Measurements from ENCODE around the gene NDUFAF2. TPM values are rescaled to one million over a fixed set of nuclear protein-coding genes. Genes with fewer than 3 reads are reported as not detected.

Gene NDUFAF2
- total RNA-seq, 1 donor from 2014 or later, result 33.1 TPM

- Histone ChIP-seq H3K9me3 (no peaks in the 10 kb centered on the region), H3K4me1 (no peaks in the 10 kb centered on the region), H3K4me3 (no peak overlapping the region), H3K27ac (no peak overlapping the region), H3K36me3 (no peaks in the 10 kb centered on the region), H3K27me3 (no peaks in the 10 kb centered on the region)
- DNase-seq (ENCODE audit: extremely low spot score in 2 of 2), result no peak
- intact Hi-C loops (cut with DNase I), result no loop called here
- TF ChIP-seq POLR2A (IDR thresholded peaks at IDR 0.05) (no peak), CTCF (IDR thresholded peaks at IDR 0.05) (no peak), POLR2AphosphoS5 (IDR thresholded peaks at IDR 0.05; ENCODE audit: insufficient read depth in 1 of 2, low read depth in 1 of 2) (no peak)
Measured at GRCh38 chr5:61142811-61143210, 197.8 kb downstream of the NDUFAF2 start.

GRCh38 chr5:61148515-61148914 is 203.5 kb downstream of the NDUFAF2 start:
- intact Hi-C loops (cut with DNase I), result no loop called here
- no peak for DNase-seq (ENCODE audit: extremely low spot score in 2 of 2)
- no peak overlapping the region for H3K27ac ChIP-seq
- no peaks in the 10 kb centered on the region for H3K4me1 ChIP-seq
- no peaks in the 10 kb centered on the region for H3K36me3 ChIP-seq
- TF ChIP-seq CTCF (IDR thresholded peaks at IDR 0.05), result no peak
- TF ChIP-seq POLR2A (IDR thresholded peaks at IDR 0.05), result no peak
- no peak for TF ChIP-seq POLR2AphosphoS5 (IDR thresholded peaks at IDR 0.05; ENCODE audit: insufficient read depth in 1 of 2, low read depth in 1 of 2)
- no peaks in the 10 kb centered on the region for H3K27me3 ChIP-seq
- H3K4me3 ChIP-seq, result no peak overlapping the region
- H3K9me3 ChIP-seq, result no peaks in the 10 kb centered on the region

GRCh38 chr5:61151893-61152292 is 206.9 kb downstream of the NDUFAF2 start:
- intact Hi-C loops (cut with DNase I), result no loop called here
- H3K27ac ChIP-seq, result no peak overlapping the region
- peaks cover 0 to 2% of the 10 kb centered on the region in 2 donors for H3K36me3 ChIP-seq
- DNase-seq (ENCODE audit: extremely low spot score in 2 of 2), result no peak
- no peak overlapping the region for H3K4me3 ChIP-seq
- H3K9me3 ChIP-seq, result no peaks in the 10 kb centered on the region
- no peak for TF ChIP-seq POLR2AphosphoS5 (IDR thresholded peaks at IDR 0.05; ENCODE audit: insufficient read depth in 1 of 2, low read depth in 1 of 2)
- TF ChIP-seq POLR2A (IDR thresholded peaks at IDR 0.05), result no peak
- TF ChIP-seq CTCF (IDR thresholded peaks at IDR 0.05), result no peak
- H3K4me1 ChIP-seq, result no peaks in the 10 kb centered on the region
- no peaks in the 10 kb centered on the region for H3K27me3 ChIP-seq

GRCh38 chr5:61159070-61159469 is 214.1 kb downstream of the NDUFAF2 start:
- Histone ChIP-seq H3K9me3 (no peaks in the 10 kb centered on the region), H3K36me3 (peaks cover 0 to 30% of the 10 kb centered on the region in 2 donors), H3K27me3 (no peaks in the 10 kb centered on the region), H3K4me1 (peaks cover 33% of the 10 kb centered on the region), H3K27ac (no peak overlapping the region), H3K4me3 (no peak overlapping the region)
- intact Hi-C loops (cut with DNase I), result no loop called here
- no peak for DNase-seq (ENCODE audit: extremely low spot score in 2 of 2)
- TF ChIP-seq POLR2A (IDR thresholded peaks at IDR 0.05) (no peak), POLR2AphosphoS5 (IDR thresholded peaks at IDR 0.05; ENCODE audit: insufficient read depth in 1 of 2, low read depth in 1 of 2) (no peak), CTCF (IDR thresholded peaks at IDR 0.05) (no peak)

GRCh38 chr5:61159836-61160235 is 214.8 kb downstream of the NDUFAF2 start:
- DNase-seq (ENCODE audit: extremely low spot score in 2 of 2), result no peak
- Histone ChIP-seq H3K4me3 (no peak overlapping the region), H3K36me3 (peaks cover 0 to 30% of the 10 kb centered on the region in 2 donors), H3K27me3 (no peaks in the 10 kb centered on the region), H3K27ac (no peak overlapping the region), H3K4me1 (peaks cover 33% of the 10 kb centered on the region), H3K9me3 (no peaks in the 10 kb centered on the region)
- TF ChIP-seq CTCF (IDR thresholded peaks at IDR 0.05) (no peak), POLR2AphosphoS5 (IDR thresholded peaks at IDR 0.05; ENCODE audit: insufficient read depth in 1 of 2, low read depth in 1 of 2) (no peak), POLR2A (IDR thresholded peaks at IDR 0.05) (no peak)
- intact Hi-C loops (cut with DNase I), result loop anchor here (10.0 kb wide), 1 partner anchor 175 kb away; the partner anchor contains the start of gene ZSWIM6
